GM10266 (cell line): Measurements from ENCODE around the gene C1QA.

Experiments
- DNase-seq: peaks from one replicate; pipeline ENCODE4 v3.0.0; 2012; ENCODE audit errors: extremely low spot score
- TF ChIP-seq, protein P1 (sequence below): IDR thresholded peaks from 2 replicates; pipeline ENCODE4 v1.5.1; 2012; ENCODE audit warnings: mild to moderate bottlenecking, low read depth; ENCODE audit not compliant: control insufficient read depth, insufficient read depth; ENCODE audit errors: missing control alignments

C1QA gene

DNA sequence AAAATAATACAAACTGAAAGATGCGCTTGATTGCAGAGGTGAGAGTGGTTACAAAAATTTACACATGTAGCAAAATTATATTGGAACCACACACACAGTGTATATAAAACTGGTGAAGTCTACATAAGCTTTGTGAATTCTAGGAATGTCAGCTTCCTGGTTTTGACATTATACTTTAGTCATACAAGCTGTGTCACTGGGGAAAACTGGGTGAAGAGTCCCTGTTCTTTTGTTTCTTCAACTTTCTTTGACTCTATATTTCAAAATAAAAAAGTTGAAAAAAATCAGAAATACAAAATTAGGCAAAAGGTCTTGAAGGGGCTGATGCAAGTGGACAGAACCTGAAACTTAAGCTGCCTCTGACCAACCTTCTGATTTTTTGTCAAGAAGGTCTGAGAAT, 10.0 kb downstream of the C1QA start:
- no peak for DNase-seq
- TF ChIP-seq, protein P1, sequence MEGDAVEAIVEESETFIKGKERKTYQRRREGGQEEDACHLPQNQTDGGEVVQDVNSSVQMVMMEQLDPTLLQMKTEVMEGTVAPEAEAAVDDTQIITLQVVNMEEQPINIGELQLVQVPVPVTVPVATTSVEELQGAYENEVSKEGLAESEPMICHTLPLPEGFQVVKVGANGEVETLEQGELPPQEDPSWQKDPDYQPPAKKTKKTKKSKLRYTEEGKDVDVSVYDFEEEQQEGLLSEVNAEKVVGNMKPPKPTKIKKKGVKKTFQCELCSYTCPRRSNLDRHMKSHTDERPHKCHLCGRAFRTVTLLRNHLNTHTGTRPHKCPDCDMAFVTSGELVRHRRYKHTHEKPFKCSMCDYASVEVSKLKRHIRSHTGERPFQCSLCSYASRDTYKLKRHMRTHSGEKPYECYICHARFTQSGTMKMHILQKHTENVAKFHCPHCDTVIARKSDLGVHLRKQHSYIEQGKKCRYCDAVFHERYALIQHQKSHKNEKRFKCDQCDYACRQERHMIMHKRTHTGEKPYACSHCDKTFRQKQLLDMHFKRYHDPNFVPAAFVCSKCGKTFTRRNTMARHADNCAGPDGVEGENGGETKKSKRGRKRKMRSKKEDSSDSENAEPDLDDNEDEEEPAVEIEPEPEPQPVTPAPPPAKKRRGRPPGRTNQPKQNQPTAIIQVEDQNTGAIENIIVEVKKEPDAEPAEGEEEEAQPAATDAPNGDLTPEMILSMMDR: no peak

DNA sequence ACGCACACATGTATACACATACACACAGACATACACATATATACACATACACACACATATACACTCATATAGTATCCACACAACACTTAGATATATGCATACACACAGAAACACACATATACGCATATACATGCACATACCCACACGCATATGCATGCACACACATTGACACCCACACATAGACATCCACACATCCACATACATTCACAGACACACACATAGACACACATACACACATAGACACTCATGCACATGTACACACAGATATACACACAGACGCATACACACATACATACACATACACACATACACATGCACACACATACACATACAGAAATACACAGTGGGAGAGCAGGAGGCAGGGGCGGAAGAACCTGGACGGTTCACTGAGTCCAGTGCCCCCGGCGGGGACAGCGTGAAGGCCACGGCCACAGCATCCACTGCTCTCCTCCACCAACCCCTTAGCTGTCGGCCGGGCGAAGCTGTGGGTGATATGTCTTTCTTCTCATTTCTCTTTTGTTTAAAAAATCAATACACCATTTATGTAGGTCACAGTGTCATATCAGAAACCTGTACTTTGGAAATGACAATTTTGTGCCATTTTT, 13.8 kb downstream of the C1QA start:
- DNase-seq: no peak
- TF ChIP-seq, protein P1: no peak

DNA sequence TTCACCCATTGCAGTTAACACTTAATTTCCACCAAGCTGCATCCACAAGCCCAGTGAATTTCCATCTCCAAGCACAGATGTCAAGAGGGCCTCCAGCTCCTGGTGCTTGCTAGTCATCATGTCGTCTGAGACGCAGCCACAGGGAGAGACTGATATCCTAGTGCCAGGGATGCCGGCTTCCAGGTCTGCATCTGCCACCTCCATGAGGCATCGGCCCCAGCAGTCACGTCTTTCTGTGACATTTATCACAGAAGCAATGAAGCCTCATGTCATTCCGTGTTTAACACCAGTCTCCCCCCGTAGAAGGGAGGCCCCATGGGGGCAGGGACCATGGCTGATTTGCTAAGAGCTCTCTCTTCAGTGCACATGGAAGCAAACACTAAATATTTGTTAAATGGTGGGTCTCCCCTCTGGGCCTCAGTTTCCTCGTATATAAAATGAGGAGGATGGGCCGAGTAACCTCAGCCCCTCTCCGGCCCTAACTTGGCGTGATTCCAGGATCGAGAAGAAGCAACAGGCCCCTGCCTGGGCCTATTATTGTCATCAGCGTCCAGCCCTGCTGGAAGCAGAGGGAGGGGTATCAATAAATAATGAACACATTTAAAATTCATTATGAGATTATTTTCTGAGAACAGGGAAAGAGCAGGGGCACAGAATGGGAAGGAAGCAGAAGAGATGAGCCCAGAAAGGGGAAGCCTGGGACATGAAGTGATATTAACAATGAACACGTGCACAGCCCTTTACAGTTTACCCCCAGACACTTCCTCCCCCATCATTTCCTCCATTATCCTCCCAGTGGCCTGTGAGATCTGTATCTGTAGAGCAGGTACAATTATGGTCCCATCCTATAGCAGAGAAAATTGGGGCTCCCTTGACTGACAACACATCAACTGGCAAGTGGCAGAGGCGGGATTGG, 15.8 kb downstream of the C1QA start:
- TF ChIP-seq, protein P1: no peak
- no peak for DNase-seq

DNA sequence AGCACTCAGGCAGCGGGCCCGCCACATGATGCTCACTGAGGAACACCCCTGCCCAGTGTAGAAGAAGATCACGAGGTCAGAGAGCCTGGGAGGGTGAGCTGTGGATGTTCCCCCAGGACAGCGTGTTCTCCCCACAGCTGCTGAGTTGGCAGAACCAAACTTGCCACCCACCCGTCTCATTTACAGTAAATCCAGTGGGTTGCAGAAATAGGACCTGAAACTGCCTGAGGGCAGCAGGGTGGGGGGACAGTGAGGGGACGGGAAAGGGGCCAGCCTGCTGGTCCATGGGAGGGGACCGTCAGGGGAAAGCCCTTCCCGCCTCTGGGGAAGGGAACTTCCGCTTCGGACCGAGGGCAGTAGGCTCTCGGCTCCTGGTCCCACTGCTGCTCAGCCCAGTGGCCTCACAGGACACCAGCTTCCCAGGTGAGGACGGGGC, 16.5 kb downstream of the C1QA start, which contains the start of gene C1QB:
Gene C1QB (plus strand): TSS at position 356 of the 436 bp plus-strand sequence. CDS start 6,227 bp downstream, outside the sequence.
- DNase-seq: no peak
- TF ChIP-seq, protein P1: no peak

DNA sequence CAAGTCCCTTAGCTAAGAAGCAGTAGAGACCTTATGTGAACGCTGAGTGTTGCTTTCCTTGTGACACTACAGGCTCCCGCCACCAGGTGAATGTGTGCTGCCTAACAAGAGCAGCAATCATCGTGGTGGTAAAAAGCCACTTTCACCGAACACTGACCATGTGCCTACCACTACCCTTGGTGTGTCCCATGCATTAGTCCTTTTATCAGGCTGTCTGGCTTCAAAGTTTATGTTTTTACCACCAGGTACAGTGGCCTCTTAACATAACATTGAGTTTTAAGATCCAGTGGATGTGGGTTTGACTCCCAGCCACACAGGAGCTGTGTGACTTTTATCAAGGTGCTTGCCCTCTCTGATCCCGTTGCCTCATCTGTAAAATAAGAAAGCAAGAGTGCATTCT, 18.3 kb downstream of the C1QA start:
- no peak for DNase-seq
- TF ChIP-seq, protein P1: no peak

DNA sequence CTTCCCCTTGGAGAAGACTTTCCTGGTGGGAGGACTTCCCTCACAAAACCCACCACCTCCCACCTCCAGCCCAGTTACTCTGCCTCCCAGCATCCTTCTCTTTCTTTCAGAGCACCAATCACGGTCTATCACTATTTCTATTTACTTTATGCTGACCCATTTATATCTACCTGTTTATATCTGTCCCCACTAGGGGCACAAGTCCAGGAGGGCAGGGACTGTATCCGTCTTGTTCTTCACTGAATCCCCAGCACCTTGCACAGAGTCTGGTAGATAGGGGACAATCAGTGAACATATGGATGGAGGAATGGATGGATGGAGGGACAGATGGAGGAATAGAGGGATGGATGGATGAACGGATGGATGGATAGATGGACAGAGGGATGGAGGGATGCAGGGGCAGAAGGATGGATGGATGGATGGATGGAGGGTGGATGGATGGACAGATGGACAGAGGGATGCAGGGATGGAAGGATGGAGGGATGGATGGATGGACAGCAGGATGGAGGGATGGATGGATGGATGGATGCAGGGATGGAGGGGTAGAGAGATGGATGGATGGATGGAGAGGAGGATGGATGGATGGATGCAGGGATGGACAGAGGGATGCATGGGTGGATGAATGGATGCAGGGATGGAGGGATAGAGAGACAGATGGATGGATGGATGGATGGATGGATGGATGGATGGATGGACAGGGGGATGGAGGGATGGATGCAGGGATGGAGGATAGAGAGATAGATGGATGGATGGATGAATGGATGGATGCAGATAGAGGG, 22.1 kb downstream of the C1QA start:
- no peak for DNase-seq
- TF ChIP-seq, protein P1: no peak
